Measurements from ENCODE around the gene LRP1B.

The LRP1B gene

GRCh38 chr2:141639809-141640208 lies 491.0 kb downstream of the LRP1B start:
- H3K4me3 ChIP-seq (replicated peaks; ENCODE audit: low read depth, low read length) = no peak overlapping the region
- no peak for TF ChIP-seq CTCF (IDR thresholded peaks at IDR 0.05; ENCODE audit: low read depth, low read length, missing control alignments)
- no peak for DNase-seq (ENCODE audit: extremely low read depth, low read depth)

- no peak for TF ChIP-seq CTCF (IDR thresholded peaks at IDR 0.05; ENCODE audit: low read depth, low read length, missing control alignments)
- no peak for DNase-seq (ENCODE audit: extremely low read depth, low read depth)
- H3K4me3 ChIP-seq (replicated peaks; ENCODE audit: low read depth, low read length) = no peak overlapping the region
Observed at GRCh38 chr2:141633132-141633531, 497.7 kb downstream of the LRP1B start.

GRCh38 chr2:141630407-141630930 lies 500.3 kb downstream of the LRP1B start:
- TF ChIP-seq CTCF (IDR thresholded peaks at IDR 0.05; ENCODE audit: low read depth, low read length, missing control alignments) = no peak
- no peak overlapping the region for H3K4me3 ChIP-seq (replicated peaks; ENCODE audit: low read depth, low read length)
- DNase-seq (ENCODE audit: extremely low read depth, low read depth) = no peak

GRCh38 chr2:141620372-141620771 lies 510.4 kb downstream of the LRP1B start:
- no peak overlapping the region for H3K4me3 ChIP-seq (replicated peaks; ENCODE audit: low read depth, low read length)
- no peak for DNase-seq (ENCODE audit: extremely low read depth, low read depth)
- TF ChIP-seq CTCF (IDR thresholded peaks at IDR 0.05; ENCODE audit: low read depth, low read length, missing control alignments) = no peak

GRCh38 chr2:141618457-141618856 lies 512.4 kb downstream of the LRP1B start:
- no peak for TF ChIP-seq CTCF (IDR thresholded peaks at IDR 0.05; ENCODE audit: low read depth, low read length, missing control alignments)
- H3K4me3 ChIP-seq (replicated peaks; ENCODE audit: low read depth, low read length) = no peak overlapping the region
- no peak for DNase-seq (ENCODE audit: extremely low read depth, low read depth)

- no peak overlapping the region for H3K4me3 ChIP-seq (replicated peaks; ENCODE audit: low read depth, low read length)
- TF ChIP-seq CTCF (IDR thresholded peaks at IDR 0.05; ENCODE audit: low read depth, low read length, missing control alignments) = no peak
- no peak for DNase-seq (ENCODE audit: extremely low read depth, low read depth)
Observed at GRCh38 chr2:141611981-141612380, 518.8 kb downstream of the LRP1B start.

GRCh38 chr2:141611176-141611571 lies 519.6 kb downstream of the LRP1B start:
- TF ChIP-seq CTCF (IDR thresholded peaks at IDR 0.05; ENCODE audit: low read depth, low read length, missing control alignments) = no peak
- no peak overlapping the region for H3K4me3 ChIP-seq (replicated peaks; ENCODE audit: low read depth, low read length)
- no peak for DNase-seq (ENCODE audit: extremely low read depth, low read depth)
